Measurements from ENCODE around the gene HOMER3. TPM values are rescaled to one million over a fixed set of nuclear protein-coding genes. Genes with fewer than 3 reads are reported as not detected.

HOMER3 gene
- 69.7 TPM for total RNA-seq (2013)
- polyA plus RNA-seq (10 to 100 TPM; 45.1 to 88.1 (median 49.4) TPM), polyA minus RNA-seq (45.0 and 89.1 TPM in 2 replicates), total RNA-seq (11.3 to 33.9 (median 19.7) reads per million in 11 experiments)

DNA sequence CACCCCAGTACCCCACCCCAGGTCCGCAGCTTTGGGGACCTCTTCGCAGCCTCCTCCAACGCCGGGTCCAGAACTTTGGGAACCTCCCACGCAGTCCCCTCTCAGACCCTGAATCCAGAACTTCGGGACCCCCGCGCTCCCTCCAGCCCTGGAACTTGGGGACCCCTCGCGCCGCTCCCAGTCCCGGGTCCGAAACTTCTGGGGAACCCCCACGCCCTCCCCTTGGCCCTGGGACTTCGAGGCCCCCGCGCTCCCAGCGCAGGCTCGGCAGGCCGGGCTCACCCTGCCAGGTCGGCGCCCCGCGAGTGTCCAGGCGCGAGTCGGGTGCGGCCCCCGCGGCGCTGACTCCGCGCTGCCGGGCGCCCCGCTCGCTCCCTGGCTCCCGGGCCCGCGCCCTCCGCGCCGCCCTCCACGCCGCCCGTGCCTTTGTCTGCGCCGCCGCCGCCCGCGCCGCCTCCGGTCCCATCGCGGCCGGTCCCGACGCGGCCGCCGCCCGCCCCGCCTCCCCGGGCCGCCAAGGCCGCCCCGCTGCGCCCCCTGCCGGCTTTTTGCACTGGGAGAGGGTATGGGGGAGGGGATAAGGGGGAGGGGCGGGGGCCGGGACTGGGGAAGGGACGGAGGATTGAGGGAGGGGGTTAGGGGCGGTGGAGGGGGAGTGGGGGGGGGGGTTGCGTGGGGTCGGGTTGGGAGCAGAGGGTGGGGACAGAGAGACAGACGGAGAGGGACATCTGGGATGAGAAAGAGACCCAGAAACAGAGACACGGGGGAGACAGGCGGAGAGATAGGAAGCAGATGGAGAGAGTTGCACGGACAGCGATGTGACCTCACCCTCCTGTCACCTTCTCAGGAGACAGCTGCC, at the start of gene HOMER3:
TSS of gene HOMER3 (minus strand) at position 449 of the 859 bp plus-strand sequence. CDS start 2,235 bp downstream, outside the sequence.
- Histone ChIP-seq H4K20me1 (ENCODE audit: insufficient read depth, low read length) (peaks cover 23% of the 10 kb centered on the region), H3K4me1 (ENCODE audit: control insufficient read depth in 1 of 2, insufficient read depth in 2 of 2, low read length in 2 of 2) (peaks cover 21 to 28% of the 10 kb centered on the region in 2 donors), H3K27me3 (ENCODE audit: control insufficient read depth in 2 of 2, insufficient read depth in 2 of 2, low read length in 2 of 2) (no peaks in the 10 kb centered on the region), H3K9me3 (replicated peaks in 1 of 2; ENCODE audit: control insufficient read depth in 1 of 2, insufficient read depth in 1 of 2, low read length in 2 of 2) (no peaks in the 10 kb centered on the region), H3K27ac (ENCODE audit: low read depth in 1 of 2, low read length in 2 of 2) (peak within 1 kb of the TSS; percentile 53 to 88), H2AFZ (ENCODE audit: insufficient read depth, low read depth, low read length, poor library complexity, severe bottlenecking) (peak within 1 kb of the TSS; percentile 80), H3K36me3 (replicated peaks in 1 of 2; ENCODE audit: control insufficient read depth in 1 of 2, insufficient read depth in 2 of 2, low read length in 2 of 2) (peaks cover 7 to 16% of the 10 kb centered on the region in 2 donors), H3K9ac (ENCODE audit: insufficient read depth, low read length, poor library complexity, severe bottlenecking) (peak within 1 kb of the TSS; percentile 84), H3K79me2 (ENCODE audit: insufficient read depth, low read length) (peaks cover 40% of the 10 kb centered on the region), H3K4me2 (replicated peaks; ENCODE audit: extremely low read depth, low read length, poor library complexity, severe bottlenecking) (peak within 1 kb of the TSS; percentile 96), H3K4me3 (replicated peaks in 1 of 3; ENCODE audit: low read depth in 2 of 3, low read length in 3 of 3) (peak within 1 kb of the TSS; percentile 70 to 91 (median 90))
- TF ChIP-seq, protein P1, sequence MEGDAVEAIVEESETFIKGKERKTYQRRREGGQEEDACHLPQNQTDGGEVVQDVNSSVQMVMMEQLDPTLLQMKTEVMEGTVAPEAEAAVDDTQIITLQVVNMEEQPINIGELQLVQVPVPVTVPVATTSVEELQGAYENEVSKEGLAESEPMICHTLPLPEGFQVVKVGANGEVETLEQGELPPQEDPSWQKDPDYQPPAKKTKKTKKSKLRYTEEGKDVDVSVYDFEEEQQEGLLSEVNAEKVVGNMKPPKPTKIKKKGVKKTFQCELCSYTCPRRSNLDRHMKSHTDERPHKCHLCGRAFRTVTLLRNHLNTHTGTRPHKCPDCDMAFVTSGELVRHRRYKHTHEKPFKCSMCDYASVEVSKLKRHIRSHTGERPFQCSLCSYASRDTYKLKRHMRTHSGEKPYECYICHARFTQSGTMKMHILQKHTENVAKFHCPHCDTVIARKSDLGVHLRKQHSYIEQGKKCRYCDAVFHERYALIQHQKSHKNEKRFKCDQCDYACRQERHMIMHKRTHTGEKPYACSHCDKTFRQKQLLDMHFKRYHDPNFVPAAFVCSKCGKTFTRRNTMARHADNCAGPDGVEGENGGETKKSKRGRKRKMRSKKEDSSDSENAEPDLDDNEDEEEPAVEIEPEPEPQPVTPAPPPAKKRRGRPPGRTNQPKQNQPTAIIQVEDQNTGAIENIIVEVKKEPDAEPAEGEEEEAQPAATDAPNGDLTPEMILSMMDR (IDR thresholded peaks at IDR 0.05): no peak
- Mint-ChIP-seq H3K4me1 (peaks cover 38% of the 10 kb centered on the region), H3K4me3 (peak within 1 kb of the TSS; percentile 90 to 95), H3K9me3 (peaks cover 0 to 9% (median 0%) of the 10 kb centered on the region in 7 donors), H3K27me3 (ENCODE audit: low read depth in 3 of 3) (peaks cover 0 to 1% (median 0%) of the 10 kb centered on the region in 3 donors), H3K36me3 (peaks cover 25 to 34% of the 10 kb centered on the region in 2 donors), H3K27ac (peak within 1 kb of the TSS; percentile 77 to 97 (median 89))
- DNase-seq: peak; percentile 49 to 70 (median 66)
- under 1% methylated on average over 47 of the region's 81 CpGs for WGBS (ENCODE audit: insufficient coverage)
- intact Hi-C loops (cut with micrococcal nuclease): loop anchor here (2.0 to 5.0 kb wide), 2 partner anchors 46 kb away; no protein-coding TSS in a partner anchor

DNA sequence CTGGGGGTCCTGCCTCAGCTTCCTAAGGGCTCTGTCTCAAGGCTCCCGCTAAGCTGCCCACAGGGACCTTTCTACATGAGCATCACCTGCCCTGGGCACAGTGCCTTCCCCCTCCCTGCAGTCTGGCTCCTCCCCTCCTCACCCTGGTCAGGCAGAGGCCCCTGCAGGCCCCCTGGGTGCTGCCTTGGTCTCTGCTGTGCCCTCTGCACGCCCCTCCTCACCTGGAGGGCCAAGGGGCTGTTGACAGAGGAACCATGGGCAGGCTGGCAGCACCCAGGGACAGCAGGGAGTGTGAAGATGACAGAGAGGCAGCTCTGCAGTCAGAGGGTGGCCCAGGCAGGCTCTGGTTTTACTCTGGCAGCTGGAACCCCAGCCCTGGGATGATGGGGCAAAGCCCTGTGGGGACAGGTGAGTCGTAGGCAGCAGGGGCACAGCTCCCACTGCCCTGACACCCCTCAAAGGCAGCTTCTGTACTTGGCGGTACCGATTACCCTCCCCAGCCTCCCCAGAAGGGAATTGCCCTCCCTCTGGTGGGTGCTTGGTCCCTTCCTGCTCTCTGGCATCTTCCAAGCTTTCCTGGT, 49.2 kb upstream of the HOMER3 start:
- WGBS (ENCODE audit: insufficient coverage): 97% methylated on average over 4 of the region's 5 CpGs
- no peak overlapping the region for H3K9ac ChIP-seq (ENCODE audit: insufficient read depth, low read length, poor library complexity, severe bottlenecking)
- no peaks in the 10 kb centered on the region for H3K9me3 Mint-ChIP-seq
- H4K20me1 ChIP-seq (ENCODE audit: insufficient read depth, low read length): no peaks in the 10 kb centered on the region
- H3K27ac ChIP-seq (ENCODE audit: low read depth in 1 of 2, low read length in 2 of 2): no peak overlapping the region
- H3K79me2 ChIP-seq (ENCODE audit: insufficient read depth, low read length): no peaks in the 10 kb centered on the region
- peaks cover 37 to 43% of the 10 kb centered on the region in 2 donors for H3K36me3 Mint-ChIP-seq
- H3K4me1 Mint-ChIP-seq: peaks cover 18% of the 10 kb centered on the region
- TF ChIP-seq, protein P1 (IDR thresholded peaks at IDR 0.05): no peak
- intact Hi-C loops (cut with micrococcal nuclease): no loop called here
- H3K9me3 ChIP-seq (replicated peaks in 1 of 2; ENCODE audit: control insufficient read depth in 1 of 2, insufficient read depth in 1 of 2, low read length in 2 of 2): no peaks in the 10 kb centered on the region
- no peak for DNase-seq
- H3K36me3 ChIP-seq (replicated peaks in 1 of 2; ENCODE audit: control insufficient read depth in 1 of 2, insufficient read depth in 2 of 2, low read length in 2 of 2): peaks cover 38 to 44% of the 10 kb centered on the region in 2 donors
- H3K4me3 Mint-ChIP-seq: no peak overlapping the region
- H2AFZ ChIP-seq (ENCODE audit: insufficient read depth, low read depth, low read length, poor library complexity, severe bottlenecking): no peak overlapping the region
- H3K27me3 ChIP-seq (ENCODE audit: control insufficient read depth in 2 of 2, insufficient read depth in 2 of 2, low read length in 2 of 2): no peaks in the 10 kb centered on the region
- no peak overlapping the region for H3K4me3 ChIP-seq (replicated peaks in 1 of 3; ENCODE audit: low read depth in 2 of 3, low read length in 3 of 3)
- no peak overlapping the region for H3K4me2 ChIP-seq (replicated peaks; ENCODE audit: extremely low read depth, low read length, poor library complexity, severe bottlenecking)
- H3K4me1 ChIP-seq (ENCODE audit: control insufficient read depth in 1 of 2, insufficient read depth in 2 of 2, low read length in 2 of 2): peaks cover 17 to 18% of the 10 kb centered on the region in 2 donors
- peaks cover 0 to 3% (median 0%) of the 10 kb centered on the region in 3 donors for H3K27me3 Mint-ChIP-seq (ENCODE audit: low read depth in 3 of 3)
- no peak overlapping the region for H3K27ac Mint-ChIP-seq
